IMR-90 (cell line): ENCODE results near the gene DPP10. TPM values are rescaled to one million over a fixed set of nuclear protein-coding genes. Genes with fewer than 3 reads are reported as not detected.

Experiments used
- ATAC-seq: fragments of 200-7000 bp; cut with Tn5 transposase; 2 replicates; pipeline ENCODE4 v1.9.1; 2020; ENCODE audit warnings: low read depth, mild to moderate bottlenecking, moderate library complexity
- BruUV-seq: library from RNA; stranded (reverse); fragments of 400-500 nt; replicated peaks from 2 replicates; lab custom pipeline; 2021; lab: Mats Ljungman, UMichigan
- CTCF ChIA-PET: fragments of 300-600 bp; formaldehyde crosslinking; extraction: SDS; loops from one replicate; lab custom pipeline; 2021; ENCODE audit warnings: antibody characterized with exemption; lab: Yijun Ruan, JAX
- POLR2A ChIA-PET: fragments of 300-600 bp; sonication (Branson Sonifier 250); formaldehyde crosslinking; loops from one replicate; lab custom pipeline; 2022; ENCODE audit warnings: antibody characterized with exemption; ENCODE audit not compliant: unreplicated experiment; lab: Charles Lee
- DNase-seq: peaks from one replicate; pipeline ENCODE4 v3.0.0; 2013
- H2AFZ ChIP-seq: replicated peaks from 2 replicates; pipeline ENCODE3; 2013; ENCODE audit warnings: low read length, mild to moderate bottlenecking; ENCODE audit not compliant: poor library complexity
- H2AK5ac ChIP-seq: 2 replicates; pipeline ENCODE4 v1.6.1; 2013; ENCODE audit warnings: low read depth, low read length, inconsistent platforms
- H2AK9ac ChIP-seq: replicated peaks from 2 replicates; pipeline ENCODE3; 2013; ENCODE audit warnings: mild to moderate bottlenecking, low read depth, low read length, moderate library complexity; ENCODE audit not compliant: poor library complexity
- H2BK120ac ChIP-seq: 2 replicates; pipeline ENCODE4 v1.6.1; 2013; ENCODE audit warnings: low read depth, low read length, inconsistent platforms
- H2BK15ac ChIP-seq: 3 replicates; pipeline ENCODE4 v1.6.1; 2013; ENCODE audit warnings: low read depth, low read length, inconsistent platforms
- H2BK20ac ChIP-seq: 2 replicates; pipeline ENCODE4 v1.6.1; 2013; ENCODE audit warnings: low read depth, mild to moderate bottlenecking, inconsistent platforms, low read length, moderate library complexity
- H2BK5ac ChIP-seq: 2 replicates; pipeline ENCODE4 v1.6.1; 2013; ENCODE audit warnings: mild to moderate bottlenecking, low read depth, low read length, inconsistent platforms; ENCODE audit not compliant: poor library complexity, severe bottlenecking
- H3K14ac ChIP-seq: replicated peaks from 2 replicates; pipeline ENCODE4 v1.6.1; 2013; ENCODE audit warnings: low read depth, low read length, inconsistent platforms
- H3K18ac ChIP-seq: 2 replicates; pipeline ENCODE4 v1.6.1; 2013; ENCODE audit warnings: low read depth, low read length, control low read depth
- H3K23ac ChIP-seq: 2 replicates; pipeline ENCODE4 v1.6.1; 2013; ENCODE audit warnings: low read depth, low read length, inconsistent platforms
- H3K27ac ChIP-seq: 2 replicates; pipeline ENCODE4 v1.5.1; 2013; ENCODE audit warnings: mild to moderate bottlenecking, control low read depth, low read length; ENCODE audit not compliant: insufficient read depth
- H3K27me3 ChIP-seq: 2 replicates; pipeline ENCODE4 v1.6.1; 2013; ENCODE audit warnings: low read length; ENCODE audit not compliant: control insufficient read depth, insufficient read depth
- H3K36me3 ChIP-seq: 2 replicates; pipeline ENCODE4 v1.6.1; 2013; ENCODE audit warnings: low read length, mixed read lengths; ENCODE audit not compliant: control insufficient read depth, insufficient read depth
- H3K4ac ChIP-seq: 2 replicates; pipeline ENCODE4 v1.6.1; 2013; ENCODE audit warnings: low read depth, low read length, inconsistent platforms
- H3K4me1 ChIP-seq: 2 replicates; pipeline ENCODE4 v1.6.1; 2013; ENCODE audit warnings: low read length, mixed read lengths; ENCODE audit not compliant: control insufficient read depth, insufficient read depth
- H3K4me2 ChIP-seq: 2 replicates; pipeline ENCODE4 v1.6.1; 2013; ENCODE audit warnings: low read depth, mild to moderate bottlenecking, control low read depth, low read length, moderate library complexity
- H3K4me3 ChIP-seq: 2 replicates; pipeline ENCODE4 v1.5.1; 2013; ENCODE audit warnings: low read depth, mild to moderate bottlenecking, control low read depth, low read length, moderate library complexity; ENCODE audit not compliant: insufficient read depth
- H3K56ac ChIP-seq: 2 replicates; pipeline ENCODE4 v1.6.1; 2013; ENCODE audit warnings: low read length, inconsistent platforms; ENCODE audit not compliant: insufficient read depth; ENCODE audit errors: extremely low read depth
- H3K79me1 ChIP-seq, 2 experiments: 2 replicates each; pipeline ENCODE4 v1.6.1; 2013; ENCODE audit warnings: low read length in 2 of 2, inconsistent platforms in 1 of 2, low read depth in 1 of 2
- H3K9ac ChIP-seq: 2 replicates; pipeline ENCODE4 v1.6.1; 2013; ENCODE audit warnings: low read depth, low read length, control low read depth
- H3K9me1 ChIP-seq: 2 replicates; pipeline ENCODE4 v1.6.1; 2013; ENCODE audit warnings: low read length, inconsistent platforms; ENCODE audit not compliant: insufficient read depth
- H3K9me3 ChIP-seq: 2 replicates; pipeline ENCODE4 v1.6.1; 2013; ENCODE audit warnings: low read length; ENCODE audit not compliant: control insufficient read depth, insufficient read depth
- H4K20me1 ChIP-seq: 2 replicates; pipeline ENCODE4 v1.6.1; 2013; ENCODE audit warnings: low read length, inconsistent platforms; ENCODE audit not compliant: insufficient read depth
- H4K5ac ChIP-seq: 2 replicates; pipeline ENCODE4 v1.6.1; 2013; ENCODE audit warnings: mild to moderate bottlenecking, low read depth, low read length, control low read depth
- H4K8ac ChIP-seq, 2 experiments: 2 replicates each; pipeline ENCODE4 v1.6.1; 2013; ENCODE audit warnings: low read depth in 2 of 2, low read length in 2 of 2, control low read depth in 1 of 2, inconsistent platforms in 1 of 2
- H4K91ac ChIP-seq: 2 replicates; pipeline ENCODE4 v1.6.1; 2013; ENCODE audit warnings: low read depth, low read length, inconsistent platforms; ENCODE audit not compliant: insufficient read depth
- BHLHE40 ChIP-seq: fragments of 150-350 bp; IDR thresholded peaks from 2 replicates; pipeline ENCODE4 v1.6.1; 2016; ENCODE audit warnings: mild to moderate bottlenecking, low read depth, low read length
- CEBPB ChIP-seq: IDR thresholded peaks from 2 replicates; pipeline ENCODE4 v1.6.1; 2012; ENCODE audit warnings: low read depth, low read length, improper control_type of control experiment
- CHD1 ChIP-seq: IDR thresholded peaks from 2 replicates; pipeline ENCODE4 v1.6.1; 2012; ENCODE audit warnings: low read depth, low read length, improper control_type of control experiment
- FOS ChIP-seq: fragments of 150-350 bp; IDR thresholded peaks from 2 replicates; pipeline ENCODE4 v1.6.1; 2016; ENCODE audit warnings: low read depth, low read length
- MAFK ChIP-seq: IDR thresholded peaks from 2 replicates; pipeline ENCODE4 v1.6.1; 2012; ENCODE audit warnings: low read depth, low read length, improper control_type of control experiment
- MAZ ChIP-seq: IDR thresholded peaks from 2 replicates; pipeline ENCODE4 v1.6.1; 2012; ENCODE audit warnings: low read depth, mild to moderate bottlenecking, low read length, improper control_type of control experiment, moderate library complexity, borderline replicate concordance
- MXI1 ChIP-seq: IDR thresholded peaks from 2 replicates; pipeline ENCODE4 v1.6.1; 2012; ENCODE audit warnings: low read depth, mild to moderate bottlenecking, low read length, moderate library complexity, borderline replicate concordance
- NFE2L2 ChIP-seq: fragments of 150-350 bp; IDR thresholded peaks from 2 replicates; pipeline ENCODE4 v1.6.1; 2016; ENCODE audit warnings: low read depth, mild to moderate bottlenecking, low read length
- POLR2A ChIP-seq: IDR thresholded peaks from 2 replicates; pipeline ENCODE4 v1.6.1; 2012; ENCODE audit warnings: mild to moderate bottlenecking, low read depth, low read length
- RAD21 ChIP-seq: IDR thresholded peaks from 2 replicates; pipeline ENCODE4 v1.6.1; 2012; ENCODE audit warnings: low read length, improper control_type of control experiment
- RCOR1 ChIP-seq: IDR thresholded peaks from 2 replicates; pipeline ENCODE4 v1.6.1; 2012; ENCODE audit warnings: mild to moderate bottlenecking, low read length, improper control_type of control experiment; ENCODE audit not compliant: insufficient replicate concordance
- RFX5 ChIP-seq: IDR thresholded peaks from 2 replicates; pipeline ENCODE4 v1.8.0; 2012; ENCODE audit warnings: low read depth, mild to moderate bottlenecking, low read length, moderate library complexity
- SMC3 ChIP-seq: fragments of 150-350 bp; IDR thresholded peaks from 2 replicates; pipeline ENCODE4 v1.6.1; 2016; ENCODE audit warnings: low read depth, mild to moderate bottlenecking, antibody characterized with exemption, low read length, moderate library complexity
- WGBS, 2 experiments: methylation state at CpG; one replicate each; pipeline versions ENCODE4 v1.1.5 to v1.1.7; 2013; ENCODE audit warnings: missing lambda C conversion rate in 2 of 2; ENCODE audit not compliant: insufficient read length in 1 of 2; ENCODE audit errors: extremely low coverage in 2 of 2; 5-methylcytosine and 5-hydroxymethylcytosine counted together
- dilution Hi-C: fragments of 300-500 bp; cut with HindIII; formaldehyde crosslinking; loops from one replicate; pipeline ENCODE4 v1.14.3; 2018; ENCODE audit warnings: low sequenced_read_pairs; ENCODE audit not compliant: unreplicated experiment
- in situ Hi-C: fragments of 300-500 bp; cut with MboI; formaldehyde crosslinking; loops from 3 replicates; pipeline ENCODE4 v1.14.3; 2019; ENCODE audit warnings: low sequenced_read_pairs, inconsistent platforms, mixed read lengths
- intact Hi-C: fragments of 100-400 bp; cut with micrococcal nuclease; formaldehyde crosslinking; loops from 2 replicates; pipeline ENCODE4 v1.10.0; 2022
- polyA plus RNA-seq, 3 experiments: library from polyadenylated mRNA; depleted of rRNA; stranded (reverse); fragments of >200 nt; gene quantifications; 2 replicates each; pipeline ENCODE4 v1.2.3, GENCODE V29; 2012; ENCODE audit warnings: low replicate concordance in 1 of 3
- total RNA-seq: library from RNA; depleted of rRNA; stranded (reverse); fragments of >200 nt; gene quantifications from 2 replicates; pipeline ENCODE4 v1.2.3, GENCODE V29; 2012
- TF ChIP-seq, protein P1 (sequence below): fragments of 150-350 bp; IDR thresholded peaks from 2 replicates; pipeline ENCODE4 v1.6.1; 2016; ENCODE audit warnings: low read depth, mild to moderate bottlenecking, low read length, moderate library complexity, borderline replicate concordance
- TF ChIP-seq, protein P2 (sequence below): conservative IDR thresholded peaks from 2 replicates; pipeline ENCODE4 v1.5.1; 2012; ENCODE audit warnings: mild to moderate bottlenecking, low read depth, low read length, improper control_type of control experiment
- TF ChIP-seq, protein P3 (sequence below): fragments of 150-350 bp; IDR thresholded peaks from 2 replicates; pipeline ENCODE4 v1.6.1; 2017; ENCODE audit warnings: mild to moderate bottlenecking, antibody characterized with exemption, low read length, low read depth

The DPP10 gene
- total and polyA plus RNA-seq, 2 of the 4 experiments (the other 2 are of a cell fraction) = not detected

DNA sequence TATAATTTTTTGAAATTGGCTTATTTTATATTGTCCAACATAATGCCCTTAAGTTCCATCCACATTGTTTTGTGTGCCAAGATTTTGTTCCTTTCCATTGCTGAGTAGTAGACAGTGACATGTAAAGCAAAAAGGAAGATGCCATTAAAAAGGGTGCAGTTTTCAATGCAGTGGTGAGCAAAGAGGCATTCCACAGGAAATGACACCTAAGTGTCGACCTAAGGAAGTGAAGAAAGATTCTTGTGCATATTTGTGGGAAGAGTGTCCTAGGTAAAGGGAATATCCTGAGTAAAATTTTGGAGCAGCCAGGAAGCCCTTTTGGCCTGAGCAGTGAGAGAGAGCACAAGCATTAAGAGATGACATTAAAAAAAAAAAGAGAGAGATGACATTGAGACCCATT lies 1099.9 kb downstream of the DPP10 start:
- Histone ChIP-seq H4K91ac (no peak overlapping the region), H3K36me3 (no peaks in the 10 kb centered on the region), H4K8ac (no peak overlapping the region), H2BK120ac (no peak overlapping the region), H3K18ac (no peak overlapping the region), H2AFZ (no peak overlapping the region), H2BK20ac (no peak overlapping the region), H3K23ac (no peak overlapping the region), H3K27me3 (no peaks in the 10 kb centered on the region), H2AK5ac (no peak overlapping the region), H3K9me1 (no peaks in the 10 kb centered on the region), H3K4me2 (no peak overlapping the region), H4K5ac (no peak overlapping the region), H4K20me1 (no peaks in the 10 kb centered on the region), H2BK15ac (no peak overlapping the region), H3K4me3 (no peak overlapping the region), H2BK5ac (no peak overlapping the region), H3K9ac (no peak overlapping the region), H3K4me1 (no peaks in the 10 kb centered on the region), H2AK9ac (no peak overlapping the region), H3K14ac (no peak overlapping the region), H3K27ac (no peak overlapping the region), H3K9me3 (peaks cover 6% of the 10 kb centered on the region), H3K56ac (no peak overlapping the region), H3K79me1 (no peaks in the 10 kb centered on the region), H3K4ac (no peak overlapping the region)
- no peak for DNase-seq
- in situ Hi-C loops (no loop called here), dilution Hi-C loops (no loop called here), intact Hi-C loops (no loop called here)
- no peak for TF ChIP-seq MXI1
- TF ChIP-seq POLR2A = no peak
- no peak for TF ChIP-seq RAD21
- TF ChIP-seq SMC3 = no peak
- no peak for TF ChIP-seq MAFK
- TF ChIP-seq, protein P1, sequence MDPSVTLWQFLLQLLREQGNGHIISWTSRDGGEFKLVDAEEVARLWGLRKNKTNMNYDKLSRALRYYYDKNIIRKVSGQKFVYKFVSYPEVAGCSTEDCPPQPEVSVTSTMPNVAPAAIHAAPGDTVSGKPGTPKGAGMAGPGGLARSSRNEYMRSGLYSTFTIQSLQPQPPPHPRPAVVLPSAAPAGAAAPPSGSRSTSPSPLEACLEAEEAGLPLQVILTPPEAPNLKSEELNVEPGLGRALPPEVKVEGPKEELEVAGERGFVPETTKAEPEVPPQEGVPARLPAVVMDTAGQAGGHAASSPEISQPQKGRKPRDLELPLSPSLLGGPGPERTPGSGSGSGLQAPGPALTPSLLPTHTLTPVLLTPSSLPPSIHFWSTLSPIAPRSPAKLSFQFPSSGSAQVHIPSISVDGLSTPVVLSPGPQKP = no peak
- TF ChIP-seq MAZ = no peak
- TF ChIP-seq BHLHE40 = no peak
- no peak for TF ChIP-seq RFX5
- TF ChIP-seq, protein P2, sequence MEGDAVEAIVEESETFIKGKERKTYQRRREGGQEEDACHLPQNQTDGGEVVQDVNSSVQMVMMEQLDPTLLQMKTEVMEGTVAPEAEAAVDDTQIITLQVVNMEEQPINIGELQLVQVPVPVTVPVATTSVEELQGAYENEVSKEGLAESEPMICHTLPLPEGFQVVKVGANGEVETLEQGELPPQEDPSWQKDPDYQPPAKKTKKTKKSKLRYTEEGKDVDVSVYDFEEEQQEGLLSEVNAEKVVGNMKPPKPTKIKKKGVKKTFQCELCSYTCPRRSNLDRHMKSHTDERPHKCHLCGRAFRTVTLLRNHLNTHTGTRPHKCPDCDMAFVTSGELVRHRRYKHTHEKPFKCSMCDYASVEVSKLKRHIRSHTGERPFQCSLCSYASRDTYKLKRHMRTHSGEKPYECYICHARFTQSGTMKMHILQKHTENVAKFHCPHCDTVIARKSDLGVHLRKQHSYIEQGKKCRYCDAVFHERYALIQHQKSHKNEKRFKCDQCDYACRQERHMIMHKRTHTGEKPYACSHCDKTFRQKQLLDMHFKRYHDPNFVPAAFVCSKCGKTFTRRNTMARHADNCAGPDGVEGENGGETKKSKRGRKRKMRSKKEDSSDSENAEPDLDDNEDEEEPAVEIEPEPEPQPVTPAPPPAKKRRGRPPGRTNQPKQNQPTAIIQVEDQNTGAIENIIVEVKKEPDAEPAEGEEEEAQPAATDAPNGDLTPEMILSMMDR = no peak
- TF ChIP-seq NFE2L2 = no peak
- TF ChIP-seq CEBPB = no peak
- no peak for TF ChIP-seq CHD1
- TF ChIP-seq, protein P3, sequence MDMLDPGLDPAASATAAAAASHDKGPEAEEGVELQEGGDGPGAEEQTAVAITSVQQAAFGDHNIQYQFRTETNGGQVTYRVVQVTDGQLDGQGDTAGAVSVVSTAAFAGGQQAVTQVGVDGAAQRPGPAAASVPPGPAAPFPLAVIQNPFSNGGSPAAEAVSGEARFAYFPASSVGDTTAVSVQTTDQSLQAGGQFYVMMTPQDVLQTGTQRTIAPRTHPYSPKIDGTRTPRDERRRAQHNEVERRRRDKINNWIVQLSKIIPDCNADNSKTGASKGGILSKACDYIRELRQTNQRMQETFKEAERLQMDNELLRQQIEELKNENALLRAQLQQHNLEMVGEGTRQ = no peak
- TF ChIP-seq RCOR1 = no peak
- TF ChIP-seq FOS = no peak
- ATAC-seq = no peak
- CTCF ChIA-PET = no interaction called here
- POLR2A ChIA-PET = no interaction called here
- 40% methylated on average over 1 of the region's 1 CpG; no CpG with 5 or more reads in 1 of the 2 experiments for WGBS, 2 experiments
- BruUV-seq = no TSS peak
